Activated T-helper 9 cell treated with anti-CD3 and anti-CD28 coated beads, Interleukin-2, amount 50 U/mL, for 16 hours (primary cell): ENCODE data around the gene MFAP4.

Source experiments
- DNase-seq: peaks from one replicate; pipeline ENCODE4 v3.0.0-alpha.2; 2020; ENCODE audit warnings: low read depth

Gene MFAP4

GRCh38 chr17:19333736-19334290 lies 53.2 kb downstream of the MFAP4 start:
- DNase-seq, result no peak
